Measurements from ENCODE around the gene GADL1. TPM values are rescaled to one million over a fixed set of nuclear protein-coding genes. Genes with fewer than 3 reads are reported as not detected.

GADL1 gene
- total RNA-seq, 1 experiment from 2014 or later, result 0.09 TPM

- H3K27ac Mint-ChIP-seq, result no peak overlapping the region
- H3K23ac ChIP-seq (ENCODE audit: insufficient read length, low read depth, low read length), result no peak overlapping the region
- H2AFZ ChIP-seq (ENCODE audit: low read length), result no peak overlapping the region
- no peak overlapping the region for H3K56ac ChIP-seq (ENCODE audit: insufficient read length, low read depth, low read length)
- no peak overlapping the region for H3K27ac ChIP-seq (ENCODE audit: insufficient read length, low read depth, low read length)
- H2BK120ac ChIP-seq (ENCODE audit: low read depth, low read length, poor library complexity, severe bottlenecking), result no peak overlapping the region
- no peak for DNase-seq
- H3K18ac ChIP-seq (ENCODE audit: insufficient read length, low read depth, low read length), result no peak overlapping the region
- H3K14ac ChIP-seq (ENCODE audit: insufficient read depth, low read length), result no peak overlapping the region
- H2AK5ac ChIP-seq (ENCODE audit: insufficient read length, low read length), result no peak overlapping the region
- H3K4me1 Mint-ChIP-seq, result no peaks in the 10 kb centered on the region
- H3K79me2 ChIP-seq (ENCODE audit: insufficient read depth, low read length), result no peaks in the 10 kb centered on the region
- no peak overlapping the region for H4K8ac ChIP-seq (replicated peaks; ENCODE audit: insufficient read length, low read depth, low read length)
- TF ChIP-seq CTCF (conservative IDR thresholded peaks at IDR 0.05), result no peak
- H3K4ac ChIP-seq (ENCODE audit: low read depth, low read length), result no peak overlapping the region
- H3K9me3 ChIP-seq (ENCODE audit: control insufficient read depth, low read depth, low read length), result no peaks in the 10 kb centered on the region
- no peaks in the 10 kb centered on the region for H3K4me1 ChIP-seq (ENCODE audit: insufficient read depth, low read length)
- H3K4me2 ChIP-seq (ENCODE audit: insufficient read depth, insufficient read length, low read length), result no peak overlapping the region
- no peaks in the 10 kb centered on the region for H3K79me1 ChIP-seq (ENCODE audit: insufficient read depth, low read depth, low read length, poor library complexity, severe bottlenecking)
- no peaks in the 10 kb centered on the region for H3K23me2 ChIP-seq (ENCODE audit: insufficient read length, low read depth, low read length, poor library complexity, severe bottlenecking)
- no CpG with 5 or more reads among the region's 3 CpGs for WGBS (ENCODE audit: extremely low coverage, insufficient read length, low lambda C conversion rate)
- H2BK20ac ChIP-seq (ENCODE audit: low read depth, low read length, poor library complexity, severe bottlenecking), result no peak overlapping the region
- no peak overlapping the region for H3K4me3 Mint-ChIP-seq
- no peak overlapping the region for H3T11ph ChIP-seq (ENCODE audit: low read length)
- no peak overlapping the region for H4K5ac ChIP-seq (ENCODE audit: insufficient read length, low read depth, low read length)
- no peak overlapping the region for H4K91ac ChIP-seq (ENCODE audit: insufficient read length, low read depth, low read length)
- H2BK5ac ChIP-seq (ENCODE audit: insufficient read length, low read length), result no peak overlapping the region
- H2BK15ac ChIP-seq (ENCODE audit: low read depth, low read length), result no peak overlapping the region
- no peak overlapping the region for H3K9ac ChIP-seq (ENCODE audit: extremely low read depth, insufficient read length, low read length)
- no peaks in the 10 kb centered on the region for H3K27me3 Mint-ChIP-seq (ENCODE audit: low read depth)
- no peaks in the 10 kb centered on the region for H3K27me3 ChIP-seq (ENCODE audit: insufficient read depth, low read length)
- no peak overlapping the region for H2BK12ac ChIP-seq (ENCODE audit: insufficient read length, low read depth, low read length)
- H4K20me1 ChIP-seq (ENCODE audit: control insufficient read depth, insufficient read depth, insufficient read length), result no peaks in the 10 kb centered on the region
- H3K9me3 Mint-ChIP-seq, result no peaks in the 10 kb centered on the region
- H3K36me3 Mint-ChIP-seq (ENCODE audit: insufficient read depth in 1 of 3, low read depth in 3 of 3), result no peaks in the 10 kb centered on the region
These were observed 89.5 kb downstream of the GADL1 start for GRCh38 chr3:30804984-30805383.

Measured in H9 (cell line).